Measurements from ENCODE around the gene HOXB7.

The HOXB7 gene

DNA sequence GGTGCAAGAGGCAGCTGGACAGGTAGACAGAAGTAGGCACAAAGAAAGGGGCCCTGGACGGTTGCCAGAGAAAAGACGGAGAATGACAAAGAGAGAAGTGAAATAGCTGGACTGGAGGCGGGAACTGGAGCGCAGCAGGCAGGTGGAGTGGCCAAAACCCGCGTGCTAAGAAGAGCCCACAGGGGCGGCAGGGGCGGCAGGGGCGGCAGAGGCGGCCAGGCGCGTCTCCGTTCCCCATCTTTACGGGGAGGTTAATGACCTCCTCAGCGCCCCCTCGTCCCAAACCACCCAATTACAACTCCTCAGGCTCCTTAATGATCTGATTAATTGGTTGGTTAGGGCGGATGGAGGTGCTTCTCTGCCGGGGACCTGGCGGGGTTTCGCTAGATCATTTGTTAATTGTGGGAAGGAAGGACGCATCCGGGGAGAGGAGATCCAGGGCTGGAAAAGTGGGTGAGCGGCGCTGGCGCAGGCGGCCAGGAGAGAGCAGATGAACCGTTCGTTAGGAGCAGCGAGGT is 30.8 kb upstream of the HOXB7 start:
- H3K4me3 ChIP-seq (ENCODE audit: low read depth, low read length): no peak overlapping the region
- no peak for DNase-seq (ENCODE audit: low read depth)
- TF ChIP-seq, protein P1, sequence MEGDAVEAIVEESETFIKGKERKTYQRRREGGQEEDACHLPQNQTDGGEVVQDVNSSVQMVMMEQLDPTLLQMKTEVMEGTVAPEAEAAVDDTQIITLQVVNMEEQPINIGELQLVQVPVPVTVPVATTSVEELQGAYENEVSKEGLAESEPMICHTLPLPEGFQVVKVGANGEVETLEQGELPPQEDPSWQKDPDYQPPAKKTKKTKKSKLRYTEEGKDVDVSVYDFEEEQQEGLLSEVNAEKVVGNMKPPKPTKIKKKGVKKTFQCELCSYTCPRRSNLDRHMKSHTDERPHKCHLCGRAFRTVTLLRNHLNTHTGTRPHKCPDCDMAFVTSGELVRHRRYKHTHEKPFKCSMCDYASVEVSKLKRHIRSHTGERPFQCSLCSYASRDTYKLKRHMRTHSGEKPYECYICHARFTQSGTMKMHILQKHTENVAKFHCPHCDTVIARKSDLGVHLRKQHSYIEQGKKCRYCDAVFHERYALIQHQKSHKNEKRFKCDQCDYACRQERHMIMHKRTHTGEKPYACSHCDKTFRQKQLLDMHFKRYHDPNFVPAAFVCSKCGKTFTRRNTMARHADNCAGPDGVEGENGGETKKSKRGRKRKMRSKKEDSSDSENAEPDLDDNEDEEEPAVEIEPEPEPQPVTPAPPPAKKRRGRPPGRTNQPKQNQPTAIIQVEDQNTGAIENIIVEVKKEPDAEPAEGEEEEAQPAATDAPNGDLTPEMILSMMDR (IDR thresholded peaks at IDR 0.05; ENCODE audit: control insufficient read depth, extremely low read depth, insufficient read depth): no peak

DNA sequence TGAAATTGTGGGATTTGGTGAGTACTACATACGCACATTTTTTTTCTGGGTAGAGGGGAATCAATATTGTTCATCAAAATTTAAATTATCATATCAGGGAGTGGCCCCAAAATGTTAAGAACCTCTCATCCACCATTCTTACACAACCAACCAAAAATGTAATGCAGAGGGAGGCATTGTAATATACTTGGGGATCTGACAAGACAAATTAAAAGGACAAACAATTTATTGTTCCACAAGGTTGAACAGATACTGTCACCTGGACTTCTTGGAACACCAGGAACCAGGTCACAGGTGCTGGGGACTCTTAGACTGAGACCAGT is 30.0 kb upstream of the HOXB7 start:
- DNase-seq (ENCODE audit: low read depth): no peak
- no peak overlapping the region for H3K4me3 ChIP-seq (ENCODE audit: low read depth, low read length)
- TF ChIP-seq, protein P1 (IDR thresholded peaks at IDR 0.05; ENCODE audit: control insufficient read depth, extremely low read depth, insufficient read depth): no peak

DNA sequence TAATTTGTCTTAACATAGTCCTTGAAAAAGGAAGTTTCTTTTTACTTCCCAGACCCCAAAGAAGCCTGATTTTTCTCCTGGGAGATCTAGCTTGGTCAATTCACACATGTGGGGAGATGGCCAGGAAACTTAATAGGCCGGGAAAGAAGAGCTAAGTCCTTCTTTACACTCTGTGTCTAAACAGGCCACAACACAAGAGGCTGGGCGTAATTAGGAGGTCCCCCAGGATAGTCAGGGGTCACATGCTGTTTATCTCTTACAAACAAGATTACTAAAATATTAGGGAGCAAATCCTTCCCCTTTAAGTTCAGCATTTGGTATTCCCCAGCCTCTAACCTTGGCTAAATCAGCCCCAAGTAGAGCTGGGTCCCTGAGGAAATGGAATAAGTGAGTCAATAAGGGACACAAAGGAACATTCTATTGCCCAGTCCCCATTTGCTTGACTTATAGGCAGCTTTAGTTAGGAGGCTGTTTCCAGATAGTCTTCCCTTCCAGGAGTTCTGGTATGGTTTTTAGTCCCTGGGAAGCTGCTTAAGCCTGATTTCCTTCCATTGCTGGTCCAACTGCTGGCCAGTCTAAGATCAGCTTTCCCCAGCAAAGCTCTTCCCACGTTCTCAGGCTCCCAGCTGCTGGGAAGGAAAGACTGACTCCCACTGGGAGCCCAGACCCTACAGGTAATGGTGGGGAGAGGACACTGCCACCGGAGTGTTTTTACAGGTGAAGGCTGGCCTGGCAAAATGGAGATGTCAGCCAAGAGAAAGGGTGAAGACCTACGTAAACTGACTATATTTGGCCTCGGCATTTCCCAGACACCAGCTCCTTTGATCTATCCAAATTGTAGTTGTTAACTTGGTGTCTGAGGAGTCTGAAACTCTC is 29.4 kb upstream of the HOXB7 start:
- TF ChIP-seq, protein P1 (IDR thresholded peaks at IDR 0.05; ENCODE audit: control insufficient read depth, extremely low read depth, insufficient read depth): no peak
- no peak overlapping the region for H3K4me3 ChIP-seq (ENCODE audit: low read depth, low read length)
- DNase-seq (ENCODE audit: low read depth): no peak

DNA sequence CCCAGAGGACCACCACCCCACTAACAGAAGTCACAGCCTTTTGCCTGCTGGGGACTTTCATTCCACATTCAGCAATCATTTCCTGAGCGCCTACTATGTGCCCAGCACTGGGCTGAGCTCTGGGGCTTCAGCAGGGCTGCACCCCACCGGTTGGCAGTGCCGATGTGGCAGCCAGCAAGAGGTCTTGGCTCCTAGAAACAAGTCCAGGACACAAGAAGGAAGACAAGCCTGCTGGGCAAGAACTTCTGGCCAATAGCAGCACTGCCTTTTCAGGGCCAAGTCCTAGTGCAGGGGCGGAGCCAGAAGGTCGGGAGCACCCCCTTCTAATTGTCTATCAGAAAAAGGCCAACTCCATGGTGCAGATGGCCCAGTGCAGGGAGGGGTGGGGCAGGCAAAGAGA is 28.3 kb upstream of the HOXB7 start:
- no peak for DNase-seq (ENCODE audit: low read depth)
- TF ChIP-seq, protein P1 (IDR thresholded peaks at IDR 0.05; ENCODE audit: control insufficient read depth, extremely low read depth, insufficient read depth): no peak
- no peak overlapping the region for H3K4me3 ChIP-seq (ENCODE audit: low read depth, low read length)

DNA sequence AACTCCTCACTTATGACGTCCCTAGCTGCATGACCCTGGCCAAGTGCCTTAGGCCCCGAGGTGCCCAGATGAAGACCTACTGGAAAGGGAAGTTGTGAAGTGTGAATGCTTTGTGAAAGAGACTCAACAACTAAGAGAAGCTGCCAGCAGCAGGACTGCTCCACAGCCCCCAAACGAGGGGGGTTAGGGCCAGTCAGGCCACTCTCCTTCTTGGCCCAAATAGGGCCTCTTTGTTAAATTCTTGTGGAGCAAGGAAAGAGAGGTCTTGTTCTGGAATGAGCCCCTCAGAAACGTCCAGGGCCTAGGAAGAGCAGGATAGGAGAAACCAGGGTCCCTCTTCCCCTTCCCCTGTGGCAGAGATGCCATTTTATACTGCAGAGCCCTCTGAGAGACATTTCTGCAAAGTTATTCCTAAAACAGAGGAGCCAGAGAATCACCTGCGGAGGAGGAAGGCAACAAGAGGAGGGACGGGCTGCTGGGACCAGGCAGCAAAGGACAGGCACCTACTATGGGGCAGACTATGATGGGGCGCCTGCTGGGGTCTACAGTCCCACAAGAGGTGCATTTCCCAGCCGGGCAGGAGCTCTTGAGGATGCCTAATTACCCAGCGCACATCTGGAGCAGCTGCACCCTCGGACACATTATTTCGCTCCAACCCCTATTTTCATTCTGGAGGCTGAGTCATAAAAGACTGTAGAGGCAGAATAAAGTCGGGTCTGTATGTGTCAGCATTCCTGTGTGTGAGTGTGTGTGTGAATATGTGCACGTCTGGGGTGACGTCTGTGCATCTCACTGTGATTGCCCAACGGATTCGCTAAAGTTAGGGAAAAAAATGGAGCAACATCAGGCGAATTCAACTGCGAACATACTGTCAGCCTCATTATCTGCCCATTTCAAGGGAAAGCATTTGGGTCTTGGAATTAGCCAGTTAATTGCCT is 26.8 kb upstream of the HOXB7 start:
- no peak overlapping the region for H3K4me3 ChIP-seq (ENCODE audit: low read depth, low read length)
- TF ChIP-seq, protein P1 (IDR thresholded peaks at IDR 0.05; ENCODE audit: control insufficient read depth, extremely low read depth, insufficient read depth): no peak
- no peak for DNase-seq (ENCODE audit: low read depth)

DNA sequence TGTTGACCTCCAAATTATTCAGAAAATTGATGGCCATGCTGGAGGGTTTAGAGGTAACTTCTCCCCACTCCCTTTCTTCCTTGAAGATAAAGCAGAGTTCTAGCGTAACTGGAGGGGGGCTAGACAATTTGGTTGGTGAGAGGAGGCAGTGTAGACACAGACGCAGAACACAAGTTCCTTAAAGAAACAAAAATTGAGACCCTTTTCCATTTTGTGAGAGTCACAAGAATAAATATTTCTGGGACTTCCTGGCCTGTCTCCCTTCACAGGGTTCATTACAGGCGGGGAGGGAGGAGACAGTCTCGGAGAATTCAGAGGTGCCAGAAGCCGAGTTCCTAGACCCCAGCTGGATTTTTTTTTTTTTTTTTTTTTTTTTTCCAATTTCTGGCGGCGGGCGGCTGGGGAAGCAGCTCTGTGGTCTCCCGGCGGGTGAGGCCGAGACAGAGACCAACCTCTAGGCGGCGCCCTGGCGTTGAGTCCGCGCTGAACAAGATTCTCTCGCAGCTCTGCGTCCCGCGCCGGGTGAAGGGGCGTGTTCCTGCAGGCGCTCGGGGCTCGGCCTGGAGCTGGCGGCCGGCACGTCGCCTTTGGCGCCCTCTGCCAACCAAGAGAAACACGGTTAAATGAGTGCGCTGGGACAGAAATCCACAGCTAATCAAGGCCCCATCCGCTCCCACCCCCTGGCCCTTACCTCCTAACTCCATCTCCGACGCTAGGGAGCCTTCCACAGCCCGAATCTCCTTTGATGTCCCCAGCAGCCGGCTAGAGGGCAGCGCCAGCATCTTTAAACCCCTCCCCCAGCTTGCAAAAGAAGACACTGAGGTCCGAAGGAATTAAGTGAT is 25.6 kb upstream of the HOXB7 start:
- no peak for DNase-seq (ENCODE audit: low read depth)
- TF ChIP-seq, protein P1 (IDR thresholded peaks at IDR 0.05; ENCODE audit: control insufficient read depth, extremely low read depth, insufficient read depth): peak; percentile 58
- H3K4me3 ChIP-seq (ENCODE audit: low read depth, low read length): no peak overlapping the region
